SK-N-SH (cell line): ENCODE data around the gene ADGRL3. TPM values are rescaled to one million over a fixed set of nuclear protein-coding genes. Genes with fewer than 3 reads are reported as not detected.

Source experiments
- CTCF ChIA-PET: fragments of 300-600, 350-600 bp; formaldehyde crosslinking; extraction: SDS; loops from one replicate; lab custom pipeline; 2021; lab: Yijun Ruan, JAX
- POLR2A ChIA-PET: fragments of 350-600 bp; sonication (Branson Sonifier 250); formaldehyde crosslinking; extraction: SDS; loops from one replicate; lab custom pipeline; 2020; ENCODE audit warnings: antibody characterized with exemption, inconsistent platforms; lab: Yijun Ruan, JAX
- DNase-seq: peaks from one replicate; pipeline ENCODE4 v3.0.0; 2012
- H2AFZ ChIP-seq: fragments of 200-600 bp; sonication (generic); 2 replicates; pipeline ENCODE4 v1.8.1; 2016; ENCODE audit warnings: antibody characterized with exemption, mild to moderate bottlenecking, low read depth
- H3F3A ChIP-seq: fragments of 200-600 bp; sonication (generic); replicated peaks from 2 replicates; pipeline ENCODE3; 2016; ENCODE audit warnings: antibody characterized with exemption, mild to moderate bottlenecking; ENCODE audit not compliant: insufficient read depth
- H3K27ac ChIP-seq, 2 experiments: fragments of 200-500 bp in 1 of 2; fragments of 200-600 bp in 1 of 2; sonication (Bioruptor generic) in 1 of 2; sonication (generic), shearing (Covaris generic) in 1 of 2; 2 replicates each; pipeline versions ENCODE4 v1.5.1 to v1.6.1; 2014 to 2016; ENCODE audit warnings: low read depth in 2 of 2, inconsistent platforms in 1 of 2, low read length in 1 of 2, mild to moderate bottlenecking in 1 of 2, mixed read lengths in 1 of 2
- H3K27me3 ChIP-seq: fragments of 200-600 bp; sonication (generic), shearing (Covaris generic); 2 replicates; pipeline ENCODE4 v1.6.1; 2016; ENCODE audit warnings: mixed run types; ENCODE audit not compliant: insufficient read depth
- H3K36me3 ChIP-seq, 2 experiments: fragments of 200-500 bp in 1 of 2; fragments of 200-600 bp in 1 of 2; sonication (Bioruptor generic) in 1 of 2; sonication (generic) in 1 of 2; replicated peaks in 1 of 2; 2 replicates each; pipeline versions ENCODE3 to v1.5.1; 2014 to 2016; ENCODE audit warnings: low read length in 1 of 2, mild to moderate bottlenecking in 1 of 2; ENCODE audit not compliant: insufficient read depth in 2 of 2, control insufficient read depth in 1 of 2
- H3K4me1 ChIP-seq, 2 experiments: fragments of 200-500 bp in 1 of 2; fragments of 200-600 bp in 1 of 2; sonication (Bioruptor generic) in 1 of 2; sonication (generic), shearing (Covaris generic) in 1 of 2; 2 replicates each; pipeline versions ENCODE4 v1.5.1 to v1.6.1; 2014 to 2016; ENCODE audit warnings: low read depth in 1 of 2, low read length in 1 of 2, mixed run types in 1 of 2; ENCODE audit not compliant: insufficient read depth in 2 of 2, control insufficient read depth in 1 of 2
- H3K4me2 ChIP-seq: fragments of 200-600 bp; sonication (generic), shearing (Covaris generic); 2 replicates; pipeline ENCODE4 v1.6.1; 2017; ENCODE audit warnings: mixed run types
- H3K4me3 ChIP-seq, 2 experiments: fragments of 200-500 bp in 1 of 2; fragments of 200-600 bp in 1 of 2; sonication (Bioruptor generic) in 1 of 2; sonication (generic), shearing (Covaris generic) in 1 of 2; 2 replicates each; pipeline versions ENCODE4 v1.5.1 to v1.8.1; 2014 to 2016; ENCODE audit warnings: low read depth in 2 of 2, inconsistent platforms in 1 of 2, low read length in 1 of 2, mild to moderate bottlenecking in 1 of 2, mixed read lengths in 1 of 2, moderate library complexity in 1 of 2
- H3K79me2 ChIP-seq: fragments of 200-600 bp; sonication (generic); 2 replicates; pipeline ENCODE4 v1.8.1; 2017; ENCODE audit warnings: mild to moderate bottlenecking; ENCODE audit not compliant: insufficient read depth
- H3K9ac ChIP-seq: fragments of 200-600 bp; sonication (generic); 2 replicates; pipeline ENCODE4 v1.6.1; 2017; ENCODE audit warnings: mixed run types
- H3K9me2 ChIP-seq: fragments of 200-600 bp; sonication (generic); 2 replicates; pipeline ENCODE4 v1.6.1; 2017; ENCODE audit warnings: mixed run types
- H3K9me3 ChIP-seq: fragments of 200-600 bp; sonication (generic); 2 replicates; pipeline ENCODE4 v1.6.1; 2017; ENCODE audit warnings: mixed run types, mild to moderate bottlenecking, moderate library complexity
- H4K20me1 ChIP-seq: fragments of 200-600 bp; sonication (generic); 2 replicates; pipeline ENCODE4 v1.6.1; 2017; ENCODE audit warnings: mild to moderate bottlenecking, mixed run types; ENCODE audit not compliant: insufficient read depth
- ELF1 ChIP-seq: IDR thresholded peaks from 2 replicates; pipeline ENCODE4 v1.4.0; 2012
- EP300 ChIP-seq, 2 experiments: IDR thresholded peaks; 2 replicates each; pipeline versions ENCODE4 v1.4.0 to v1.6.1; 2012; ENCODE audit warnings: borderline replicate concordance in 1 of 2, low read depth in 1 of 2, low read length in 1 of 2
- FOXJ3 ChIP-seq: sonication (generic); formaldehyde crosslinking; IDR thresholded peaks from 2 replicates; pipeline ENCODE4 v1.5.1; 2020; ENCODE audit warnings: mild to moderate bottlenecking, missing genetic modification reagents
- GABPA ChIP-seq: IDR thresholded peaks from 2 replicates; pipeline ENCODE4 v1.4.0; 2012; ENCODE audit warnings: low read depth, mild to moderate bottlenecking
- IRF3 ChIP-seq: fragments of 150-350 bp; IDR thresholded peaks from 2 replicates; pipeline ENCODE4 v1.6.1; 2016; ENCODE audit warnings: mild to moderate bottlenecking, low read depth, low read length
- JUND ChIP-seq: IDR thresholded peaks from 2 replicates; pipeline ENCODE4 v1.4.0; 2012
- MEF2A ChIP-seq: IDR thresholded peaks from 2 replicates; pipeline ENCODE4 v1.4.0; 2012; ENCODE audit warnings: low read depth, borderline replicate concordance
- MXI1 ChIP-seq: IDR thresholded peaks from 2 replicates; pipeline ENCODE4 v1.6.1; 2012; ENCODE audit warnings: mild to moderate bottlenecking, low read depth, low read length, improper control_type of control experiment
- NRF1 ChIP-seq: IDR thresholded peaks from 2 replicates; pipeline ENCODE4 v1.6.1; 2012; ENCODE audit warnings: low read depth, mild to moderate bottlenecking, low read length
- RAD21 ChIP-seq: IDR thresholded peaks from 2 replicates; pipeline ENCODE4 v1.6.1; 2012; ENCODE audit warnings: mild to moderate bottlenecking, low read length
- RFX5 ChIP-seq: IDR thresholded peaks from 2 replicates; pipeline ENCODE4 v1.6.1; 2012; ENCODE audit warnings: mild to moderate bottlenecking, improper control_type of control experiment, low read length
- TCF12 ChIP-seq: IDR thresholded peaks from 2 replicates; pipeline ENCODE4 v1.4.0; 2012
- TEAD4 ChIP-seq: IDR thresholded peaks from 2 replicates; pipeline ENCODE4 v1.4.0; 2012; ENCODE audit warnings: mild to moderate bottlenecking, borderline replicate concordance; ENCODE audit not compliant: insufficient read depth
- USF1 ChIP-seq: IDR thresholded peaks from 2 replicates; pipeline ENCODE4 v1.4.0; 2012; ENCODE audit warnings: low read depth, borderline replicate concordance
- YY1 ChIP-seq: IDR thresholded peaks from 2 replicates; pipeline ENCODE4 v1.4.0; 2012; ENCODE audit warnings: low read depth, mild to moderate bottlenecking
- ZBTB33 ChIP-seq: IDR thresholded peaks from 2 replicates; pipeline ENCODE4 v1.4.0; 2012; ENCODE audit warnings: low read depth, borderline replicate concordance
- WGBS: methylation state at CpG from one replicate; pipeline ENCODE4 v1.1.6; 2017; ENCODE audit warnings: low lambda C conversion rate; 5-methylcytosine and 5-hydroxymethylcytosine counted together
- polyA plus RNA-seq, 3 experiments: library from polyadenylated mRNA; depleted of rRNA; stranded (reverse); fragments of >200 nt; gene quantifications; 2 replicates each; pipeline ENCODE4 v1.2.3, GENCODE V29; 2012
- TF ChIP-seq, protein P1 (sequence below): IDR thresholded peaks from 2 replicates; pipeline ENCODE4; 2012
- TF ChIP-seq, protein P2 (sequence below): fragments of 200-600 bp; sonication (generic); IDR thresholded peaks from 2 replicates; pipeline ENCODE4 v1.6.1; 2017; ENCODE audit warnings: antibody characterized with exemption, mild to moderate bottlenecking, moderate library complexity

The ADGRL3 gene
- polyA plus RNA-seq, 1 of the 3 experiments (the other 2 are of a cell fraction), result 0.03 TPM

DNA sequence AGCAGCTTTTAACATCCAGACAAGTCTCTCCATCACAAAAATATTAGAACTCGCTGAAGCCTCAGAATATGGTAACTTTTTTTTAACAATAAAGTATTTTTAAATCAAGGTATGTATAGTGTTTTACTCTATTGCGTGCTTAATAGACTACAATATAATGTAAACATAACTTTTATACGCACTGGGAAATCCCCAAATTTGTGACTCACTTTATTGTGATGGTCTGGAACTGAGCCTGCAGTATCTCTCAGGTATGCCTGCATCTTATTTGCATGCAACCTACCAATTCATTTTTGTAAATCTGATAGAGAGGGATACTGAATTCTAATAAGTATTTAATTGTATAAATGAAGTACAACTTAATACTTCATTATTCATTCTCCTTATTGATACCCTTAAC lies 823.5 kb downstream of the ADGRL3 start:
- Histone ChIP-seq H3K4me3 (no peak overlapping the region), H3K4me2 (no peak overlapping the region), H3K79me2 (no peaks in the 10 kb centered on the region), H3K27ac (no peak overlapping the region), H3K4me1 (no peaks in the 10 kb centered on the region), H4K20me1 (no peaks in the 10 kb centered on the region), H3K9me3 (no peaks in the 10 kb centered on the region), H3K36me3 (no peaks in the 10 kb centered on the region), H3K9ac (no peak overlapping the region), H3K27me3 (no peaks in the 10 kb centered on the region), H3F3A (no peaks in the 10 kb centered on the region), H3K9me2 (no peaks in the 10 kb centered on the region), H2AFZ (no peak overlapping the region)
- ChIA-PET POLR2A (no interaction called here), CTCF (no interaction called here)
- 61% methylated on average over 3 of the region's 3 CpGs for WGBS
- no peak for TF ChIP-seq GABPA
- TF ChIP-seq JUND, result no peak
- TF ChIP-seq USF1, result no peak
- TF ChIP-seq EP300 (IDR thresholded peaks at IDR 0.05; ENCODE audit: borderline replicate concordance in 1 of 2, low read depth in 1 of 2, low read length in 1 of 2), result no peak
- TF ChIP-seq RFX5, result no peak
- TF ChIP-seq, protein P1, sequence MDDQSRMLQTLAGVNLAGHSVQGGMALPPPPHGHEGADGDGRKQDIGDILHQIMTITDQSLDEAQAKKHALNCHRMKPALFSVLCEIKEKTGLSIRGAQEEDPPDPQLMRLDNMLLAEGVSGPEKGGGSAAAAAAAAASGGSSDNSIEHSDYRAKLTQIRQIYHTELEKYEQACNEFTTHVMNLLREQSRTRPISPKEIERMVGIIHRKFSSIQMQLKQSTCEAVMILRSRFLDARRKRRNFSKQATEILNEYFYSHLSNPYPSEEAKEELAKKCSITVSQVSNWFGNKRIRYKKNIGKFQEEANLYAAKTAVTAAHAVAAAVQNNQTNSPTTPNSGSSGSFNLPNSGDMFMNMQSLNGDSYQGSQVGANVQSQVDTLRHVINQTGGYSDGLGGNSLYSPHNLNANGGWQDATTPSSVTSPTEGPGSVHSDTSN, result no peak
- TF ChIP-seq MXI1, result no peak
- TF ChIP-seq MEF2A, result no peak
- no peak for TF ChIP-seq IRF3
- TF ChIP-seq YY1, result no peak
- no peak for TF ChIP-seq RAD21
- TF ChIP-seq TCF12, result no peak
- TF ChIP-seq TEAD4, result no peak
- TF ChIP-seq NRF1, result no peak
- TF ChIP-seq FOXJ3 (CRISPR knock-in tag), result no peak
- TF ChIP-seq, protein P2, sequence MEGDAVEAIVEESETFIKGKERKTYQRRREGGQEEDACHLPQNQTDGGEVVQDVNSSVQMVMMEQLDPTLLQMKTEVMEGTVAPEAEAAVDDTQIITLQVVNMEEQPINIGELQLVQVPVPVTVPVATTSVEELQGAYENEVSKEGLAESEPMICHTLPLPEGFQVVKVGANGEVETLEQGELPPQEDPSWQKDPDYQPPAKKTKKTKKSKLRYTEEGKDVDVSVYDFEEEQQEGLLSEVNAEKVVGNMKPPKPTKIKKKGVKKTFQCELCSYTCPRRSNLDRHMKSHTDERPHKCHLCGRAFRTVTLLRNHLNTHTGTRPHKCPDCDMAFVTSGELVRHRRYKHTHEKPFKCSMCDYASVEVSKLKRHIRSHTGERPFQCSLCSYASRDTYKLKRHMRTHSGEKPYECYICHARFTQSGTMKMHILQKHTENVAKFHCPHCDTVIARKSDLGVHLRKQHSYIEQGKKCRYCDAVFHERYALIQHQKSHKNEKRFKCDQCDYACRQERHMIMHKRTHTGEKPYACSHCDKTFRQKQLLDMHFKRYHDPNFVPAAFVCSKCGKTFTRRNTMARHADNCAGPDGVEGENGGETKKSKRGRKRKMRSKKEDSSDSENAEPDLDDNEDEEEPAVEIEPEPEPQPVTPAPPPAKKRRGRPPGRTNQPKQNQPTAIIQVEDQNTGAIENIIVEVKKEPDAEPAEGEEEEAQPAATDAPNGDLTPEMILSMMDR, result no peak
- no peak for TF ChIP-seq ELF1
- TF ChIP-seq ZBTB33, result no peak
- no peak for DNase-seq
